Mesenchymal stem cell (in vitro differentiated cells and primary cell): ENCODE results near the gene CALML6.

ENCODE experiments used
- DNase-seq: peaks from one replicate; pipeline ENCODE4 v3.0.0-alpha.2; 2013
- H2AFZ ChIP-seq: one replicate; pipeline ENCODE4 v1.6.1; 2013; ENCODE audit warnings: low read depth, mild to moderate bottlenecking, control low read depth, inconsistent platforms, low read length, moderate library complexity
- H2AK5ac ChIP-seq: 2 replicates; pipeline ENCODE4 v1.6.1; 2013; ENCODE audit warnings: low read length, moderate library complexity, mild to moderate bottlenecking, inconsistent platforms; ENCODE audit not compliant: severe bottlenecking
- H2BK120ac ChIP-seq: one replicate; pipeline ENCODE4 v1.6.1; 2013; ENCODE audit warnings: low read depth, mild to moderate bottlenecking, inconsistent platforms, low read length, moderate library complexity
- H2BK12ac ChIP-seq, 2 experiments: one replicate each; pipeline ENCODE4 v1.6.1; 2013; ENCODE audit warnings: inconsistent platforms in 2 of 2, low read length in 2 of 2, mild to moderate bottlenecking in 2 of 2, moderate library complexity in 2 of 2, control low read depth in 1 of 2
- H2BK15ac ChIP-seq: one replicate; pipeline ENCODE4 v1.6.1; 2013; ENCODE audit warnings: mild to moderate bottlenecking, low read depth, inconsistent platforms; ENCODE audit not compliant: poor library complexity, severe bottlenecking
- H2BK5ac ChIP-seq: 2 replicates; pipeline ENCODE4 v1.6.1; 2013; ENCODE audit warnings: low read depth, mild to moderate bottlenecking, low read length, control low read depth, inconsistent platforms; ENCODE audit not compliant: poor library complexity, severe bottlenecking
- H3K14ac ChIP-seq, 2 experiments: one replicate each; pipeline ENCODE4 v1.6.1; 2013; ENCODE audit warnings: inconsistent platforms in 2 of 2, low read length in 2 of 2, control low read depth in 1 of 2, mild to moderate bottlenecking in 1 of 2, moderate library complexity in 1 of 2
- H3K18ac ChIP-seq, 2 experiments: one replicate each; pipeline ENCODE4 v1.6.1; 2013; ENCODE audit warnings: inconsistent platforms in 2 of 2, low read length in 2 of 2, control low read depth in 1 of 2, low read depth in 1 of 2, mild to moderate bottlenecking in 1 of 2
- H3K23ac ChIP-seq, 2 experiments: one replicate each; pipeline ENCODE4 v1.6.1; 2013; ENCODE audit warnings: inconsistent platforms in 2 of 2, low read length in 2 of 2, mild to moderate bottlenecking in 2 of 2, moderate library complexity in 2 of 2, control low read depth in 1 of 2
- H3K27ac ChIP-seq: 2 replicates; pipeline ENCODE4 v1.5.1; 2013; ENCODE audit warnings: mild to moderate bottlenecking, moderate library complexity, low read length, control low read depth, inconsistent platforms; ENCODE audit not compliant: poor library complexity, severe bottlenecking
- H3K27me3 ChIP-seq, 2 experiments: 2 replicates each; pipeline versions ENCODE4 v1.6.1 to v1.7.0; 2013; ENCODE audit warnings: low read length in 2 of 2, mild to moderate bottlenecking in 2 of 2, moderate library complexity in 2 of 2, control low read depth in 1 of 2, inconsistent platforms in 1 of 2; ENCODE audit not compliant: control insufficient read depth in 1 of 2, insufficient read depth in 1 of 2
- H3K36me3 ChIP-seq, 2 experiments: 2 replicates each; pipeline versions ENCODE4 v1.6.1 to v1.7.0; 2013; ENCODE audit warnings: low read length in 2 of 2, control low read depth in 1 of 2, inconsistent platforms in 1 of 2, low read depth in 1 of 2, mild to moderate bottlenecking in 1 of 2; ENCODE audit not compliant: insufficient read depth in 2 of 2, control insufficient read depth in 1 of 2
- H3K4ac ChIP-seq, 2 experiments: one replicate each; pipeline ENCODE4 v1.6.1; 2013; ENCODE audit warnings: inconsistent platforms in 2 of 2, low read length in 2 of 2, mild to moderate bottlenecking in 2 of 2, moderate library complexity in 2 of 2, control low read depth in 1 of 2, low read depth in 1 of 2
- H3K4me1 ChIP-seq: 2 replicates; pipeline ENCODE4 v1.6.1; 2013; ENCODE audit warnings: low read depth, low read length, control low read depth; ENCODE audit not compliant: control insufficient read depth, insufficient read depth
- H3K4me2 ChIP-seq: 2 replicates; pipeline ENCODE4 v1.6.1; 2013; ENCODE audit warnings: low read length, mild to moderate bottlenecking, inconsistent platforms; ENCODE audit not compliant: poor library complexity, severe bottlenecking
- H3K4me3 ChIP-seq, 2 experiments: 2 replicates each; pipeline versions ENCODE4 v1.5.1 to v1.7.0; 2013; ENCODE audit warnings: low read length in 2 of 2, mild to moderate bottlenecking in 2 of 2, control low read depth in 1 of 2, low read depth in 1 of 2; ENCODE audit not compliant: insufficient read depth in 1 of 2
- H3K79me1 ChIP-seq: replicated peaks from 2 replicates; pipeline ENCODE4 v1.6.1; 2013; ENCODE audit warnings: mild to moderate bottlenecking, control low read depth, low read length, inconsistent platforms; ENCODE audit not compliant: poor library complexity, severe bottlenecking
- H3K9ac ChIP-seq: 2 replicates; pipeline ENCODE4 v1.7.0; 2013; ENCODE audit warnings: mild to moderate bottlenecking, low read length, moderate library complexity
- H3K9me3 ChIP-seq: 2 replicates; pipeline ENCODE4 v1.7.0; 2013; ENCODE audit warnings: mild to moderate bottlenecking, low read length; ENCODE audit not compliant: control insufficient read depth
- H4K8ac ChIP-seq: one replicate; pipeline ENCODE4 v1.6.1; 2013; ENCODE audit warnings: inconsistent platforms, mild to moderate bottlenecking, low read length, moderate library complexity
- H4K91ac ChIP-seq: one replicate; pipeline ENCODE4 v1.6.1; 2013; ENCODE audit warnings: mild to moderate bottlenecking, low read length, inconsistent platforms
- WGBS: methylation state at CpG from one replicate; pipeline ENCODE4 v1.1.7; 2013; ENCODE audit warnings: mixed read lengths; 5-methylcytosine and 5-hydroxymethylcytosine counted together

The CALML6 gene

DNA sequence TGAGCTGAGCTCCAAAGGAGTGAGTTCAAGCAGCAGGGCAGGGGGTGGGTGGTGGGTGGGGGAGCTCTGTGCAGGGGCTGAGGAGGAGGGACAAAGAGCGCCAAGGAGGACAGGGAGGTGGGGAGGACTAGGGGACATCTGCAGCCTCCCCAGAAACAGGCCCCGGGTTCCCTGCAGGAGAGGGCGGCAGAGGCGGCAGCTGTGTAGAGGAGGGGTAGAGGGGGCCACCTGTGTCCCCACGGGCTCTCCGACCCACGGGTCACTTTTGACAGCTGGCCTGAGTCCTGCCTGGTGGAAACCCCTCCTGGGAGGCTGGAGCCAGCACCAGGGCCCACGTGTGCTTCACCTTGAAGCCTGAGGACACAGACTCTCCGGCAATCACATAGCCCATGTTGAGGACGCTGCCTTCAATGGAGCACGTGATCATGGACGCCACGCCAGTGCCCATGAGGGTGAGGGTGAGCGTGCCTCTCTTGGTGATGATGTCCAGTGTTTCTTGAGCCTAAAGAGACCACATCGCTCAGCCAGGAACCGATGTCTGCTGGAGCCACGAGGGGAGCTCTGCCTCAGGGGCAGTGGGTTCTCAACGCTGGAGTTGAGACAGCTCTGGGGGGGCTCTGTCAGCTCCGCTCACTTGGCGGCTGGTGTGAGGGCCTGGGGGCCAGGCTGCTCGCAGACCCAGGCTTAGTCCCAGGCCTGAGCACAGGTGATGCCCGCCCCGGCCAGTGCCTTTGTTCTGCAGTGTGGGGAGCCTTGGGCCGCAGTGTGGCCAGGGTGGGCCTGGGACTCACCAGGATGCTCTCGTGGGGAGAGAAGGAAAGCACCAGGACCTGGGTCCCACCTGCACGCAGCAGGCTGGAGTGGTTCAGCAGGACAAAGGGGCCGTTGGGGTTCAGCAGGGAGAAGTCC lies 10.6 kb downstream of the CALML6 start:
- WGBS = 85% methylated on average over 27 of the region's 27 CpGs

DNA sequence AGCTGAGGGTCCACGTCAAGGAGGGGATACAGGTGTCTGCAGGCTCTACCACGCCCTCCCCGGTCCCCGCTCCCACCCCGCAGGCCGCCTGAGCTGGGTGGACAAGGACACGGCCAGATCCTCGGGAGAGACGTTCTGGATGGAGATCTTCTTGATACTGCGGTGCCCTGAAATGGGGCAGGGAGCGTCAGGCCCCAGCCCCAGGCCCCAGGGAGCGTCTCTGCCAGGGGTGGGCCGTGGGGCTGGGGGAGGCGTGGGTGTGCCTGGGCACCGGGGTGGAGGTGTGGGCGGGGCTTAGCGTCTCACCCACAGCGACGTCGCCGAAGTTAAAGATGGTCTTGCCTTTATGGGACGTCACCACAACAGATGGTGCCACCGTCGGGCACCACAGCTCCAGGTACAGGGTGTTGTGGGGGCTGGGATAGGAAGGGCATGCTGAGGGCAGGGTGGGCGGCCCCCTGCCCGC lies 11.3 kb downstream of the CALML6 start:
- Histone ChIP-seq H3K27me3 (peaks cover 0 to 29% of the 10 kb centered on the region in 2 experiments), H3K14ac (no peak overlapping the region), H3K4ac (no peak overlapping the region), H3K4me1 (no peaks in the 10 kb centered on the region), H3K4me3 (no peak overlapping the region), H2BK15ac (no peak overlapping the region), H3K4me2 (no peak overlapping the region), H3K79me1 (no peaks in the 10 kb centered on the region), H3K18ac (no peak overlapping the region), H2BK120ac (no peak overlapping the region), H4K8ac (no peak overlapping the region), H3K23ac (no peak overlapping the region), H3K9me3 (no peaks in the 10 kb centered on the region), H2BK12ac (no peak overlapping the region), H2AFZ (no peak overlapping the region), H3K9ac (no peak overlapping the region), H2AK5ac (no peak overlapping the region), H4K91ac (no peak overlapping the region), H3K27ac (no peak overlapping the region), H3K36me3 (no peaks in the 10 kb centered on the region), H2BK5ac (no peak overlapping the region)
- WGBS = 91% methylated on average over 26 of the region's 26 CpGs
- DNase-seq = no peak

More for the DNA sequence above, 10.6 kb downstream of the CALML6 start:
- Histone ChIP-seq H3K9me3 (no peaks in the 10 kb centered on the region), H2BK15ac (no peak overlapping the region), H2BK12ac (no peak overlapping the region), H3K27ac (no peak overlapping the region), H3K9ac (no peak overlapping the region), H3K4ac (no peak overlapping the region), H2AFZ (no peak overlapping the region), H2AK5ac (no peak overlapping the region), H3K23ac (no peak overlapping the region), H2BK120ac (no peak overlapping the region), H4K91ac (no peak overlapping the region), H3K4me2 (no peak overlapping the region), H3K18ac (no peak overlapping the region), H2BK5ac (no peak overlapping the region), H3K79me1 (no peaks in the 10 kb centered on the region), H4K8ac (no peak overlapping the region), H3K14ac (no peak overlapping the region), H3K36me3 (no peaks in the 10 kb centered on the region), H3K4me3 (peak overlapping the region in 1 of 2 experiments; percentile 12), H3K27me3 (peaks cover 0 to 29% of the 10 kb centered on the region in 2 experiments), H3K4me1 (no peaks in the 10 kb centered on the region)
- no peak for DNase-seq

GRCh38 chr1:1926886-1927660 lies 12.0 kb downstream of the CALML6 start:
- no peak overlapping the region for H3K23ac ChIP-seq
- no peaks in the 10 kb centered on the region for H3K36me3 ChIP-seq
- H3K4ac ChIP-seq = no peak overlapping the region
- no peak overlapping the region for H3K4me3 ChIP-seq
- no peak overlapping the region for H2BK120ac ChIP-seq
- H3K18ac ChIP-seq = no peak overlapping the region
- DNase-seq = no peak
- H3K27ac ChIP-seq = no peak overlapping the region
- no peaks in the 10 kb centered on the region for H3K9me3 ChIP-seq
- WGBS = 82% methylated on average over 21 of the region's 21 CpGs
- no peak overlapping the region for H2AFZ ChIP-seq
- H3K27me3 ChIP-seq = peaks cover 0 to 28% of the 10 kb centered on the region in 2 experiments
- no peak overlapping the region for H3K9ac ChIP-seq
- H2BK5ac ChIP-seq = no peak overlapping the region
- no peak overlapping the region for H4K91ac ChIP-seq
- H3K14ac ChIP-seq = no peak overlapping the region
- no peak overlapping the region for H2AK5ac ChIP-seq
- H2BK12ac ChIP-seq = no peak overlapping the region
- no peaks in the 10 kb centered on the region for H3K79me1 ChIP-seq
- no peak overlapping the region for H3K4me2 ChIP-seq
- no peak overlapping the region for H2BK15ac ChIP-seq
- H3K4me1 ChIP-seq = no peaks in the 10 kb centered on the region
- no peak overlapping the region for H4K8ac ChIP-seq

- no peak for DNase-seq
- Histone ChIP-seq H2AK5ac (no peak overlapping the region), H2AFZ (no peak overlapping the region), H4K8ac (no peak overlapping the region), H4K91ac (no peak overlapping the region), H3K4ac (no peak overlapping the region), H3K4me3 (no peak overlapping the region), H3K27ac (no peak overlapping the region), H3K9me3 (no peaks in the 10 kb centered on the region), H3K79me1 (no peaks in the 10 kb centered on the region), H2BK15ac (no peak overlapping the region), H2BK5ac (no peak overlapping the region), H3K27me3 (peaks cover 0 to 25% of the 10 kb centered on the region in 2 experiments), H3K9ac (no peak overlapping the region), H2BK12ac (no peak overlapping the region), H3K14ac (no peak overlapping the region), H3K4me2 (no peak overlapping the region), H3K36me3 (no peaks in the 10 kb centered on the region), H3K18ac (no peak overlapping the region), H3K23ac (no peak overlapping the region), H2BK120ac (no peak overlapping the region), H3K4me1 (no peaks in the 10 kb centered on the region)
- 96% methylated on average over 25 of the region's 25 CpGs for WGBS
Observed at GRCh38 chr1:1927751-1928150, 12.7 kb downstream of the CALML6 start.
